Spleen (tissue), 7 donors: ENCODE data around the gene SF3B1.

Source experiments
- POLR2A ChIP-seq, 3 donors: fragments of 450-650 bp; IDR thresholded peaks; one replicate each; pipeline ENCODE4 v1.5.1; 2017; ENCODE audit warnings: antibody characterized with exemption in 3 of 3, mild to moderate bottlenecking in 1 of 3
- POLR2AphosphoS5 ChIP-seq, 3 donors: sonication (generic); formaldehyde crosslinking; IDR thresholded peaks; one replicate each; pipeline ENCODE4 v1.5.1; 2017; ENCODE audit warnings: antibody characterized with exemption in 3 of 3
- TF ChIP-seq, protein P1 (sequence below), 11 experiments: fragments of 200-600 bp in 7 of 11; fragments of 450-650 bp in 4 of 11; sonication (generic) in 4 of 11; IDR thresholded peaks in 8 of 11; conservative IDR thresholded peaks in 3 of 11; 1 replicate in 7 of 11; 2 replicates in 4 of 11; pipeline versions ENCODE4 v1.4.0 to v1.8.0; 2016 to 2021; ENCODE audit warnings: antibody characterized with exemption in 11 of 11, inconsistent platforms in 4 of 11, mild to moderate bottlenecking in 1 of 11
- donor health status: DM: no; HTN: no; CAD: no; lungs with moderate emphysema.
- donor health status: DM: no; HTN: no; CAD: no.
- donor health status: DM: no; HTN: no; CAD: no.

DNA sequence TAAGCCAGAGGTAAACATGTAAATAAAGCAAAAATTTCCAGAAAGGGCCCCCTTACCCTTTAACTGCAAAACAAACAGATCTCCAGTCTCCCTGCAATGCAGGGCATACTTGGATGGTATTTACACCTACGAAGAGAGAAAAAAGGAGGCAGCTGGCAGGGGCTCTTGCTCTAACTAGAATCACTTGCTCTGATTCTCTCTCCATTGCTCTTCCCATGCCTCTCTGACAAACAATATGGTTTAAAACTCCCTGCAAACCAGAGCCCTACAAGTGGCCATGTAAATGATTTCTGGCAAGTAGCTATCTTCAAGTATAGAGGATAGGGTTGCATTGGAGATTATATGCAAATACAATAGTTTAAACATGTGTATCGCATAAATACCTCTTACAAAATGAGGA is 35.9 kb downstream of the SF3B1 start:
- TF ChIP-seq, protein P1, sequence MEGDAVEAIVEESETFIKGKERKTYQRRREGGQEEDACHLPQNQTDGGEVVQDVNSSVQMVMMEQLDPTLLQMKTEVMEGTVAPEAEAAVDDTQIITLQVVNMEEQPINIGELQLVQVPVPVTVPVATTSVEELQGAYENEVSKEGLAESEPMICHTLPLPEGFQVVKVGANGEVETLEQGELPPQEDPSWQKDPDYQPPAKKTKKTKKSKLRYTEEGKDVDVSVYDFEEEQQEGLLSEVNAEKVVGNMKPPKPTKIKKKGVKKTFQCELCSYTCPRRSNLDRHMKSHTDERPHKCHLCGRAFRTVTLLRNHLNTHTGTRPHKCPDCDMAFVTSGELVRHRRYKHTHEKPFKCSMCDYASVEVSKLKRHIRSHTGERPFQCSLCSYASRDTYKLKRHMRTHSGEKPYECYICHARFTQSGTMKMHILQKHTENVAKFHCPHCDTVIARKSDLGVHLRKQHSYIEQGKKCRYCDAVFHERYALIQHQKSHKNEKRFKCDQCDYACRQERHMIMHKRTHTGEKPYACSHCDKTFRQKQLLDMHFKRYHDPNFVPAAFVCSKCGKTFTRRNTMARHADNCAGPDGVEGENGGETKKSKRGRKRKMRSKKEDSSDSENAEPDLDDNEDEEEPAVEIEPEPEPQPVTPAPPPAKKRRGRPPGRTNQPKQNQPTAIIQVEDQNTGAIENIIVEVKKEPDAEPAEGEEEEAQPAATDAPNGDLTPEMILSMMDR (IDR thresholded peaks at IDR 0.05 in 8 of 11, conservative IDR thresholded peaks at IDR 0.05 in 3 of 11) = no peak
- TF ChIP-seq POLR2A (IDR thresholded peaks at IDR 0.05) = no peak
- no peak for TF ChIP-seq POLR2AphosphoS5 (IDR thresholded peaks at IDR 0.05)
